K562 (cell line): ENCODE measurements around the gene SBNO1. TPM values are rescaled to one million over a fixed set of nuclear protein-coding genes. Genes with fewer than 3 reads are reported as not detected.

Source experiments
- CBX8 ChIP-seq: fragments of 200-600 bp; sonication (generic); IDR thresholded peaks from 2 replicates; pipeline ENCODE4 v1.6.1; 2012; ENCODE audit warnings: borderline replicate concordance, mixed run types, low read depth, mild to moderate bottlenecking, moderate library complexity, mixed read lengths, low read length, control low read depth, inconsistent platforms; ENCODE audit not compliant: poor library complexity, severe bottlenecking; ENCODE audit errors: extremely low read depth
- CHD4 ChIP-seq: fragments of 200-600 bp; sonication (generic); IDR thresholded peaks from 3 replicates; pipeline ENCODE4 v1.6.1; 2012; ENCODE audit warnings: low read depth, mild to moderate bottlenecking, mixed read lengths, low read length, inconsistent platforms; ENCODE audit not compliant: insufficient read depth, insufficient replicate concordance, poor library complexity, severe bottlenecking
- HDAC6 ChIP-seq: IDR thresholded peaks from 2 replicates; pipeline ENCODE4 v1.6.1; 2012; ENCODE audit warnings: low read depth, mild to moderate bottlenecking, control low read depth, inconsistent platforms, low read length, moderate library complexity
- KLF1 ChIP-seq: fragments of 450-650 bp; IDR thresholded peaks from 2 replicates; pipeline ENCODE4 v1.6.1; 2016; ENCODE audit warnings: missing genetic modification characterization, missing compliant biosample characterization
- RFX7 ChIP-seq: fragments of 250-450 bp; sonication (Bioruptor Pico); IDR thresholded peaks from 2 replicates; pipeline ENCODE4 v1.5.1; 2021; ENCODE audit warnings: mild to moderate bottlenecking
- ZBTB9 ChIP-seq: fragments of 450-650 bp; formaldehyde crosslinking; IDR thresholded peaks from 2 replicates; pipeline ENCODE4 v1.4.0; 2020; ENCODE audit warnings: mild to moderate bottlenecking, moderate library complexity
- ZFX ChIP-seq: sonication (generic); formaldehyde crosslinking; IDR thresholded peaks from 2 replicates; pipeline ENCODE4 v1.8.0; 2022; ENCODE audit warnings: mild to moderate bottlenecking, missing genetic modification reagents, moderate library complexity
- ZNF431 ChIP-seq: sonication (generic); formaldehyde crosslinking; IDR thresholded peaks from 2 replicates; pipeline ENCODE4 v1.8.0; 2022; ENCODE audit warnings: mild to moderate bottlenecking, missing genetic modification reagents
- ZNF507 ChIP-seq: conservative IDR thresholded peaks from 2 replicates; pipeline ENCODE4 v1.6.1; 2017; ENCODE audit warnings: missing genetic modification characterization, missing compliant biosample characterization
- ZNF717 ChIP-seq: fragments of 250-450 bp; sonication (Bioruptor Pico); IDR thresholded peaks from 2 replicates; pipeline ENCODE4 v1.5.0; 2021
- polyA plus RNA-seq, 8 experiments: library from polyadenylated mRNA; depleted of rRNA in 4 of 8; stranded (reverse) in 5 of 8; unstranded in 3 of 8; fragments of >200 nt; fragmentation: Nextera tagmentation in 2 of 8; fragmentation: Illumina TruSeq in 1 of 8; extraction: Ambion mirVana in 2 of 8; extraction: Trizol in 1 of 8; gene quantifications; 2 replicates each; pipeline versions ENCODE4 v1.2.1 to v1.2.3, GENCODE V29; 2011 to 2014; ENCODE audit warnings: inconsistent platforms in 1 of 8, missing spikeins in 1 of 8
- total RNA-seq, 7 experiments: library from RNA; depleted of rRNA in 6 of 7; stranded (reverse); fragments of >200 nt in 6 of 7; fragmentation: Illumina TruSeq in 2 of 7; extraction: Trizol in 2 of 7; gene quantifications; 2 replicates each; pipeline versions ENCODE4 v1.2.1 to v1.2.3, GENCODE V29; 2011 to 2021; ENCODE audit warnings: low replicate concordance in 1 of 7
- TF ChIP-seq, protein P1 (sequence below): fragments of 450-650 bp; IDR thresholded peaks from 2 replicates; pipeline ENCODE4 v1.6.1; 2016; ENCODE audit warnings: low read depth
- TF ChIP-seq, protein P2 (sequence below), 2 experiments: fragments of 250-450 bp in 1 of 2; fragments of 450-650 bp in 1 of 2; sonication (Bioruptor Pico) in 1 of 2; IDR thresholded peaks; 2 replicates each; pipeline versions ENCODE4 v1.6.1 to v1.8.0; 2016 to 2021; ENCODE audit warnings: mild to moderate bottlenecking in 2 of 2, moderate library complexity in 2 of 2, missing compliant biosample characterization in 1 of 2, missing genetic modification characterization in 1 of 2

SBNO1 gene
- total and polyA plus RNA-seq, 9 of the 15 experiments (the other 6 are each of a cell fraction or from before 2014, with no cell fraction given), result 14.9 to 77.1 (median 35.9) TPM

DNA sequence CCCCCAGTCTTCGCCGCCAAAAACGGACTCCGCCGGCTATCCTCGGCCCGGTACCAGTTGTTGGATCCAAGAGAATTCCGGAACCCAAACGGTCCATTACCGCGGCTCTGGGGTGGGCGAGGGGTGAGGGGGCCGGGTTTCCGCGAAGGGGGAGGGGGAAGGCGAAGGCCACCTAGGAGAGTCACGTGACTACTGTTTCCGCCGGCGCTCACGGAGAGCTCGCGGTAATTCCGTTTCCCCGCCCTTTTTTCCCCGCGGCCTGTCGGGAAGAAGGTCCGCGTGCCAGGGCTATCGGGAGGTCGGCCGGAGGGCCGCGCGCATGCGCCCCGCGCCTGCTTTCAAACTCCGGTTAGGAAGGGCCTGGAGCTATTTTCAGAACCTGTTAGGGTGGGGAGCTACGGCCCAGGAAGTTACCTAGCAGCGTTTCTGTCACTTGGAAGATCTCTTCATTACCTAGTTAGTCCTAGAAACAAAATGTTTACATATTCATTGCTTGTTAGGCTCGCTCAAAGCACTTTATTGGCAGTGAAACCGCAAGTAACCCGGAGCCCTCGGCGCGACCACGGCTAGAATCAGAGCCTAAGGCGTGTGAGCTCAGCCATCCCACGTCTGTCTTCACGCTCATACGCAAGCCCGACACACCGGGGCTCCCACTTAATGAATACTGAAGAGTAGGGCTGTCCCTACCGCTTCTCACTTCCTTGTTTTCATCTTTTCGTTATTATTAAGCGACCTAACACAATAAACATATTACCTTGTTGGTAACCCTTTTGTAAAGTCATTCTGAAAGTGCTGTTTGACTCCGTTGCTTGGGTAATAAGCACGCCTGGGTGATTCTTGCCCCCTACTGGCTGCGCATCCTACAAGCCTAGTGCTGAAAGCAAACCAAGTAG, 624 bp upstream of the SBNO1 start (continued):
- no peak for TF ChIP-seq CBX8
- TF ChIP-seq ZNF717 (CRISPR knock-in tag), result no peak
- TF ChIP-seq CHD4, result no peak
- TF ChIP-seq ZBTB9 (CRISPR knock-in tag), result no peak
- TF ChIP-seq ZNF431 (CRISPR knock-in tag), result no peak
- TF ChIP-seq, protein P1, sequence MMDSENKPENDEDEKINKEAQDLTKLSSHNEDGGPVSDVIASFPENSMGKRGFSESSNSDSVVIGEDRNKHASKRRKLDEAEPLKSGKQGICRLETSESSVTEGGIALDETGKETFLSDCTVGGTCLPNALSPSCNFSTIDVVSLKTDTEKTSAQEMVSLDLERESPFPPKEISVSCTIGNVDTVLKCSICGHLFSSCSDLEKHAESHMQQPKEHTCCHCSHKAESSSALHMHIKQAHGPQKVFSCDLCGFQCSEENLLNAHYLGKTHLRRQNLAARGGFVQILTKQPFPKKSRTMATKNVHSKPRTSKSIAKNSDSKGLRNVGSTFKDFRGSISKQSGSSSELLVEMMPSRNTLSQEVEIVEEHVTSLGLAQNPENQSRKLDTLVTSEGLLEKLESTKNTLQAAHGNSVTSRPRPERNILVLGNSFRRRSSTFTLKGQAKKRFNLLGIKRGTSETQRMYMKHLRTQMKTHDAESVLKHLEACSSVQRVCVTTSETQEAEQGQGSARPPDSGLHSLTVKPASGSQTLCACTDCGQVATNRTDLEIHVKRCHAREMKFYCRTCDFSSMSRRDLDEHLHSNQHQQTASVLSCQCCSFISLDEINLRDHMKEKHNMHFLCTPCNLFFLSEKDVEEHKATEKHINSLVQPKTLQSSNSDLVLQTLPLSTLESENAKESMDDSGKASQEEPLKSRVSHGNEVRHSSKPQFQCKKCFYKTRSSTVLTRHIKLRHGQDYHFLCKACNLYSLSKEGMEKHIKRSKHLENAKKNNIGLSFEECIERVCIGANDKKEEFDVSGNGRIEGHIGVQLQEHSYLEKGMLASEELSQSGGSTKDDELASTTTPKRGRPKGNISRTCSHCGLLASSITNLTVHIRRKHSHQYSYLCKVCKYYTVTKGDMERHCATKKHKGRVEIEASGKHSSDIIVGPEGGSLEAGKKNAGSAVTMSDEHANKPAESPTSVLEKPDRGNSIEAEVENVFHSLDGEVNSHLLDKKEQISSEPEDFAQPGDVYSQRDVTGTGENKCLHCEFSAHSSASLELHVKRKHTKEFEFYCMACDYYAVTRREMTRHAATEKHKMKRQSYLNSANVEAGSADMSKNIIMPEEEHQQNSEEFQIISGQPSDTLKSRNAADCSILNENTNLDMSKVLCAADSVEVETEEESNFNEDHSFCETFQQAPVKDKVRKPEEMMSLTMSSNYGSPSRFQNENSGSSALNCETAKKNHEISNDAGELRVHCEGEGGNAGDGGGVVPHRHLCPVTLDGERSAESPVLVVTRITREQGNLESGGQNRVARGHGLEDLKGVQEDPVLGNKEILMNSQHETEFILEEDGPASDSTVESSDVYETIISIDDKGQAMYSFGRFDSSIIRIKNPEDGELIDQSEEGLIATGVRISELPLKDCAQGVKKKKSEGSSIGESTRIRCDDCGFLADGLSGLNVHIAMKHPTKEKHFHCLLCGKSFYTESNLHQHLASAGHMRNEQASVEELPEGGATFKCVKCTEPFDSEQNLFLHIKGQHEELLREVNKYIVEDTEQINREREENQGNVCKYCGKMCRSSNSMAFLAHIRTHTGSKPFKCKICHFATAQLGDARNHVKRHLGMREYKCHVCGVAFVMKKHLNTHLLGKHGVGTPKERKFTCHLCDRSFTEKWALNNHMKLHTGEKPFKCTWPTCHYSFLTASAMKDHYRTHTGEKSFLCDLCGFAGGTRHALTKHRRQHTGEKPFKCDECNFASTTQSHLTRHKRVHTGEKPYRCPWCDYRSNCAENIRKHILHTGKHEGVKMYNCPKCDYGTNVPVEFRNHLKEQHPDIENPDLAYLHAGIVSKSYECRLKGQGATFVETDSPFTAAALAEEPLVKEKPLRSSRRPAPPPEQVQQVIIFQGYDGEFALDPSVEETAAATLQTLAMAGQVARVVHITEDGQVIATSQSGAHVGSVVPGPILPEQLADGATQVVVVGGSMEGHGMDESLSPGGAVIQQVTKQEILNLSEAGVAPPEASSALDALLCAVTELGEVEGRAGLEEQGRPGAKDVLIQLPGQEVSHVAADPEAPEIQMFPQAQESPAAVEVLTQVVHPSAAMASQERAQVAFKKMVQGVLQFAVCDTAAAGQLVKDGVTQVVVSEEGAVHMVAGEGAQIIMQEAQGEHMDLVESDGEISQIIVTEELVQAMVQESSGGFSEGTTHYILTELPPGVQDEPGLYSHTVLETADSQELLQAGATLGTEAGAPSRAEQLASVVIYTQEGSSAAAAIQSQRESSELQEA, result no peak
- no peak for TF ChIP-seq RFX7
- TF ChIP-seq ZNF507 (tag), result no peak
- peak; percentile 97 for TF ChIP-seq ZFX (CRISPR knock-in tag)
- no peak for TF ChIP-seq HDAC6
- TF ChIP-seq KLF1, result 0 out of 2 replicates have a peak, but pooled peaks have one; percentile 27
- TF ChIP-seq, protein P2, sequence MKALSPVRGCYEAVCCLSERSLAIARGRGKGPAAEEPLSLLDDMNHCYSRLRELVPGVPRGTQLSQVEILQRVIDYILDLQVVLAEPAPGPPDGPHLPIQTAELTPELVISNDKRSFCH (CRISPR knock-in tag; IDR thresholded peaks at IDR 0.05), result no peak
- TF ChIP-seq, protein P2 (tag; IDR thresholded peaks at IDR 0.05), result peak; percentile 83; the same call in 1 of the 2 replicates
